GM18951 (cell line): ENCODE results near the gene ETNK1.

Experiments used
- POLR2A ChIP-seq: IDR thresholded peaks from 4 replicates; pipeline ENCODE4 v1.6.1; 2011; ENCODE audit warnings: mild to moderate bottlenecking; ENCODE audit not compliant: insufficient read length, insufficient read depth; ENCODE audit errors: extremely low read depth
- in situ Hi-C: fragments of 300-500 bp; cut with MboI; formaldehyde crosslinking; loops from one replicate; pipeline ENCODE4 v1.12.0; 2022; ENCODE audit warnings: low sequenced_read_pairs, mixed read lengths, inconsistent platforms; ENCODE audit not compliant: unreplicated experiment

ETNK1 gene

DNA sequence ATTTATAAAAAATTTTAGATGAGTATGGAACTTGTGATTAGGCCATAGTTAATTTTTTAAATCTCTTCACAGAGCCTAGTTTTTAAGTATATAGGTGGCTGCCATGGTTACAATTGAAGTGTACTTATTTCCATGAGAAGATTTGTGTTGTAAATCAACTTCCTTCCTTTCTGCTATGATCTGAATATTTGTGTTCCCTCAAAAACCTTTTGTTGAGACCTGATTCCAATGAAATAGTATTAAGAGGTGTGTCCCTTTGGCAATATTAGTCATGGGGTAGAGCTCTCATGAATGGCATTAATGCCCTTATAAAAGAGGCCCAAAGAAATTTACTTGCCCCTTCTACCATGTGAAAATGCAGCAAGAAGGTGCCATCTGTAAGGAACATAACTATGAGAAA lies 28.8 kb downstream of the ETNK1 start:
- no peak for TF ChIP-seq POLR2A
- in situ Hi-C loops: no loop called here

DNA sequence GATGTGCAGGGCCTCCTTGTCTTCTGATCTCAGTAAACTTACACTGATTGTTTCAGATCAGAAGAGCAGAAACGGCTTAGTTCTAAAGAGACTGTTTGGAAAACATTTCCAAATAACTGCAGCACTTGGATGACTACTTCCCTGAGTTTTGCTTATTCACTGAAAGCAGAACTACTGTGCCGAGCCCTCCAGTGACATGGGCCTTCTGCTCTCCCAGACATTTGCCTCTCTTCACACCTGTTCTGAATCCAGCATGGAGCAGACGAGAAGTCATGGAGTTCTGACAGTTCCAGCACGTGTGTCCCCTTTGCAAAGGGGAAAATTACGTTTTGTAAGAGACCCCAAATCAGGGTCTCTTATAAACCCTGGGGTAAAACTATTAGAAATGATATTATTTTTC lies 31.4 kb downstream of the ETNK1 start:
- in situ Hi-C loops: no loop called here
- TF ChIP-seq POLR2A: no peak

DNA sequence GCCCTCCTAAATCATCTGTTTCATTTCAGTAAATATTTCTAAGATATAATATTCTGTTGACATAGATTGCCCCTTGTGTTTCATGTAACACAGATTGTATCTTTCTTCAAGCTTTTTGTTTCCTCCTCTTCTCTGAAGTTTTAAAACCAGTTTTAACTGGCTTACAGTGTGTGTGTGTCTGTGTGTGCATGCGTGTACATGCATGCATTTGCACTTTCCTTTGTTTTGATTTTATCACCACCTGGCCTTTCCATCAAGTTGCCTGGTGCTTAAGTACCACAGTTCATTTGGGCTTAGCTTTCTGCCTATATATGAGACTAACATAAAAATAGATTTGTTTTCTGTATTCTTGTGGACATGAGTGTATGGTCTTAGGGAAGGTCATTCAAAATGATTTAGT lies 31.9 kb downstream of the ETNK1 start:
- in situ Hi-C loops: no loop called here

DNA sequence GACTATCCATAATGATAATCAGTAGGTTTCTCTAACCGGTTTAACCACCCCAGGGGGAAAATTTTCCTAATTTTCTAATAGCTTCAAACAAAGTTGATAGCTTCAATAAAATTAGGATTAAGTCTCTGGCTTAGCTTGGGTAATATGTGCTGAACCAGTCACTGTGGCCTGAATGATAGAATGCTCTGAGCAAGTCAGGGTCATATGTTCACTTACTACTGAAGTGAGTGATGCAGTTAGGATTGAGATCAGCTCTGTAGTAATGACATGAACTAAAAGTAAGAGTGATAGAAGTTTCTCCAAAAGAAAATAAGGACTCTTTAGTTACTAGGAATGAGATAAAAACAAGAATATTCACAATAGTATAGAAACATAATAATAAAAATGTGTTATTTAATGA lies 32.6 kb downstream of the ETNK1 start:
- in situ Hi-C loops: no loop called here
- TF ChIP-seq POLR2A: no peak

More for the DNA sequence above, 31.9 kb downstream of the ETNK1 start:
- TF ChIP-seq POLR2A: no peak

DNA sequence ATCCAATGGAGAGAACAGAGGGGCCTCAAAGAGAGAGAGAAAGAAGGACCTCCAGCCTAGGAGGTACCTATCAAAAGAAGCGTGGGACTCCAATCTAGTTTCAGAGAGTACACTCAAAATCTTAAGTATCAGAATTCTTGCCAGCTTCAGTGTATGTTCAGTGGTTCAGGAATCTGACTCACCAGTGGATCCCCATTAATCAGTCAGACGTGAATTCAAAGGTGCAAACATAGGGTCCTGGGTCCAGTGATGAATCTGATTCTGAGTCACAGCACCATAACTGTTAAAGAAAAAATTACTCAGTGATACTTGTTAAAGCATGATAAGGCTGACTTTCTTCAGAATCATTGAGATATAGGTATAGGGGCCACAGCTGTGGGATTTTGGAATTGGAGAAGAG lies 33.2 kb downstream of the ETNK1 start:
- in situ Hi-C loops: no loop called here
- no peak for TF ChIP-seq POLR2A

DNA sequence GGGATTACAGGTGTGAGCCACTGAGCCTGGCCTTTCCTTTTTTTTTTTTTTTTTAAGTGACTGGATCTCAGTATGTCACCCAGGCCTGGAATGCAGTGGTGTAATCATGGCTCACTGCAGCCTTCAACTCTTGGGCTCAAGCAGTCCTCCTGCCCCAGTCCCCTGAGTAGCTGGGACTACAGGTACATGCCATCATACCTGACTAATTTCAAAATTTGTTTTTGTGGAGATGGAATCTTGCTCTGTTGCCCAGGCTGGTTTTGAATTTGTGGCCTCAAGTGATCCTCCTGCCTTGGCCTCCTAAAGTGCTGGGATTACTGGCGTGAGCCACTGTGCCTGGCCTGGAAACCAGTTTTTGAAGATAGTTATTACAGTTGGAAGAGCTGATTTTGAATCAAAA lies 37.4 kb downstream of the ETNK1 start:
- no peak for TF ChIP-seq POLR2A
- in situ Hi-C loops: no loop called here

DNA sequence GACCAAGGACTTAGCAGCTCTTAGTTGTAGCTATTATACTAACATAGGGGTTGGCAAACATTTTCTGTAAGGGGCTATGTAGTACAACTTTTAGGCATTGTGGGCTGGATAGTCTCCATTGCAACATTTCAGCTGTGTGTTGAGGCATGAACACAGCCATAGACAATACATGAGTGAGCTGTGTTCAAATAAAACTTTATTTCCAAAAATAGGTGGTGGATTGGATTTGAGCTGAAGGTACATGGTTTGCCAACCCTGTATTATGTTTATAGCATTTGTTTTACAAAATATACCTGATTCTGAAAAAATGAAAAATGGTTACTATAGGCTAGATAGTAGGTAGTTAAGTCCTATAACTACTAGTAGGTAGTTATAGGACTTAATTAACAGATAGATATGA lies 40.5 kb downstream of the ETNK1 start:
- TF ChIP-seq POLR2A: no peak
- in situ Hi-C loops: no loop called here

DNA sequence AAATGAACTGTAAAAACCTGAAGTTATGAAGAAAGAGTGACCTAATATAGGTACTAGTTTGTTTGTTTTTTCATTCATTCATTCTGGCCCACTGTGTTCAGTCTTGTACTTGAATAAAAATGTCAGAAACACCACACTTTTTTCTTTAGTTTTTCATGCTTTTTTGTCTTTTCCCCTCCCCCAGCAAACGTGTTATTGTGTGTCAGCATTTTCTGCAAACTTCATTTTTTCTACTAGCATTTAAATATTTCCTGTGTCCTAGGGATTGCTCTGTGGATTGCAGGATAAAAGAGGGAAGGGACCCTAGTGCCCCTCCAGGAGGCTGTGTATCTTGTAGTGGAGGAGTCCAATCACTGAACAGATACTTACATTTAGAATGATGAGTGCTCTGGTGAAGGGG lies 42.2 kb downstream of the ETNK1 start:
- in situ Hi-C loops: no loop called here

DNA sequence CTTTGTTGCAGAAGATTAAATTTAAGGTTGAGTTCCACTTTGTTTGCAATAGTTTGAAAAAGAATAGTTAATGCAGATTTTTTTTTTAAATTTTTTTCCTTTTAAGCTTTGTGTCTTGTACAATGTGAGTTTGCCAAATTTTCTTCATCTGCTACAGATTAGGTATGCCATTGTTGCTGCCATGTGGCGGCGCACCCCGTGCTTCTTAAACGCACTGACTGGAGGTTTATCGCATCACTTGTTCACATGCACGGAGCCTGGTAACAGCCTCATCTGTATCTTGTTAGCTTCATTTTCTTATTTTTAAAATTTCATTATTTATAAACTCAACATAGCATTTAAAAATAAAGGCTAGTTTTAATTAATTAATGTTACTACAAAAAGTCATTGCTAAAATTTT lies 43.5 kb downstream of the ETNK1 start:
- in situ Hi-C loops: no loop called here
- no peak for TF ChIP-seq POLR2A

More for the DNA sequence above, 42.2 kb downstream of the ETNK1 start:
- no peak for TF ChIP-seq POLR2A

DNA sequence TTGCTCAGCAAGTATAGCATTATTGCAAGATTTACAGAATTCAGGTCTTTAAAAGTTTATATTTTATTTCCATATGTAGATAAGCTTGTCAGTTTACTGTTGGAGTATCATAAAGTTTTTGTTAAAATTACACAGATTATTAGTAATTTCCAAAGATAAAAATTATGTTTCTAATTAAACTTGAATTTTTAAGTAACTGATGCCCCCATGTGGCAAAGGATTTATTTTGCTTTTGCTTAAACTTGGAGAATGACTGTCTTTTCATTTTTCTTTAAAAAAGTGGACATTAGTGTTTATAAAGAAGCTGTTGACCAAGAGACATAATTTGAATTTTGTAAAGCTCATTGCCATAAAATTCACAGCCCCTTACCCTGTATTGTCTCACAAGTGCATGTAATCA lies 45.8 kb downstream of the ETNK1 start:
- no peak for TF ChIP-seq POLR2A
- in situ Hi-C loops: no loop called here

DNA sequence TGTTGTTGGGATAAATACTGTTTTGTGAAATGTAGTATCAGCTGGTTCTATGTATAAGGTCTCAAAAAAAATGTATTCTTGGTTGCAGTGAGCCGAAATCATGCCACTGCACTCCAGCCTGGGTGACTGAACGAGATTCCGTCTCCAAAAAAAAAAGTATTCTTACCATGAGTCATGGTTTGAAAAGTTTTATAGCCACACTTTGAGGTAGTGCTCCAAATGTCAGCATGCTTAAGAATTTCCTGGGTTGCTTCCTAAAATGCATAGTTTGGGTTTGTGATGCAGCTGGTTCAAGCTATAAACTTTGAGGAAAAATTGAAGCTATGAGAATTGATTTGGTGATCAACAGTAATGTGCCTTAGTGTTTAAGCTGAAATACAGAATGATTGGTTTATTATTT lies 48.0 kb downstream of the ETNK1 start:
- in situ Hi-C loops: no loop called here
- TF ChIP-seq POLR2A: no peak

DNA sequence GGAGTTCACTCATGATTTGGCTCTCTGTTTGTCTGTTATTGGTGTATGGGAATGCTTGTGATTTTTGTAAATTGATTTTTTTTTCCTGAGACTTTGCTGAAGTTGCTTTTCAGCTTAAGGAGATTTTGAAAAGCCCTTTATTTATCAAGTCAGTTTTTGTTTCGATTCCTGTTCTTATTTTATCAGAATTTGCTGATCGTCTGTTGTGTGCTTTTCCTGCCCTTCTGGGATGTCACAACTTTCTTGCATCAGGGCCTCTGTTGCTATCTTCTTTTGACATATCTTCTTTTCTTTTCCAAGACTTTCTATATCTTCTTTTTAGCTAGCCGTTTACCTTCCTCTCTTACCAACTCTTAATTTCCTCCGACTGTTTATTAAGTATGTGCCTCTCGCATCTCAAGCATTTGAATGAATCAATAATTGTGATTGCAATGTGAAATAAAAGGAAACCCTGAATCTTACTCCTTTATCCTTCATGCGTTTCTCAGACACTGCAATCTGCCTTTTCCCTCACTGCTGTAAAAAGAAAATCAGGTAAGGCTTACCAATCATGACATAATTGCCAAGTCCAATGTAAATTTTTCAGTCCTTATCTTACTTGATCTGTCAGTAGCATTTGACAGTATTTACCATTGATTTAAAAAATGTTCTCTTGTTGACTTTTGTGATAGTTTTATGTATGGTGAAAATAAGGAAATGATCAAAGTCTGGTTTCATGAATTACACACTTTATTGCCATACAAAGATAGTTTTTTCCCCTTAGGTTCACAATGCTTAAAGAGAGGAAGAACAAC lies 53.0 kb downstream of the ETNK1 start:
- in situ Hi-C loops: no loop called here
- no peak for TF ChIP-seq POLR2A

DNA sequence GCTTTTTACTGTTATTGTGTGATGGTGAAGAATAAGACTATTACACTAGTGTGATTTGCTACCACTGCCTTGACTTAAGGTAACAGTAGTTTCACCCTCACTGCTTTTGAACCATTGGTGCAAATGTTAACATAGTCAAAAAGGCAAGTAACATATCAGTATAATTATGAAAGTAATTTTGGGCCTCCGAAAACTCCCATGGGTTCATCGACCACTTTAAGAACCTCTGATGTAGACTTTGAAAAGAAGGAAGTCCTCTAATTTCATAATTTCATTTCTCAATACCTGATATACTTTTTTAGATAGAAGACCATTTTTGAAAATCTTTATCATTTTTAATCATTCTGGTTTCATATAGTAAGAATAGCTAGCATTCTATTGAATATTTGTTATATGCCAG lies 57.7 kb downstream of the ETNK1 start:
- TF ChIP-seq POLR2A: no peak

DNA sequence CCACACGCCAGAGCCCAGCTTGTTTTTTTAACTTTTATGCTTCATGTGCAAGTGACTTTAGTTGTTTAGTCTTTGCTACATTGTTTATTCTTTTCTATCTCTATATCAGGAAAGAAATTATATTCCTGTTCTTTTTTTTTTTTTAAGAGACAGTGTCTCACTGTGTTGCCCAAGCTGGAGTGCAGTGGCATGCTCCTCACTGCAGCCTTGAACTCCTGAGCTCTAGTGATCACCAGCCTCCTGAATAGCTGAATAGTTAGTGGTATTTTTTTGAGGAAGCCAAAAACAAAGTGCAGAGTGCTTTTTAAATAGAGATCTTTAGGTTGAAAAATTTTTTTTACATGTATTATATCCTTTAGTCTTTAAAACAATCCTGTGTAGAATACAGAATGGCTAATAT lies 58.2 kb downstream of the ETNK1 start:
- in situ Hi-C loops: no loop called here

More for the DNA sequence above, 57.7 kb downstream of the ETNK1 start:
- in situ Hi-C loops: no loop called here

More for the DNA sequence above, 58.2 kb downstream of the ETNK1 start:
- no peak for TF ChIP-seq POLR2A
